Gastroesophageal sphincter (tissue), 3 donors: Measurements from ENCODE around the gene FRMD1.

Source experiments
- CTCF ChIP-seq, 4 experiments: fragments of 200-600 bp in 2 of 4; fragments of 450-650 bp in 2 of 4; sonication (generic) in 1 of 4; IDR thresholded peaks; one replicate each; pipeline ENCODE4 v1.5.1; 2017 to 2019; ENCODE audit warnings: antibody characterized with exemption in 4 of 4, mild to moderate bottlenecking in 2 of 4, moderate library complexity in 2 of 4
- EP300 ChIP-seq: sonication (generic); formaldehyde crosslinking; IDR thresholded peaks from one replicate; pipeline ENCODE4 v1.6.1; 2017; ENCODE audit warnings: antibody characterized with exemption, mild to moderate bottlenecking
- POLR2A ChIP-seq, 2 donors: fragments of 450-650 bp; IDR thresholded peaks; one replicate each; pipeline ENCODE4 v1.6.1; 2017; ENCODE audit warnings: antibody characterized with exemption in 2 of 2, mild to moderate bottlenecking in 2 of 2, moderate library complexity in 1 of 2
- POLR2AphosphoS5 ChIP-seq: sonication (generic); formaldehyde crosslinking; IDR thresholded peaks from one replicate; pipeline ENCODE4 v1.6.1; 2017; ENCODE audit warnings: antibody characterized with exemption

GRCh38 chr6:168049706-168050224, 29.2 kb downstream of the FRMD1 start:
- TF ChIP-seq CTCF (IDR thresholded peaks at IDR 0.05) (no peak), POLR2A (IDR thresholded peaks at IDR 0.05) (no peak), POLR2AphosphoS5 (no peak), EP300 (no peak)
